NCI-H146 treated with DMSO at 0.1 percent for 48 hours (cell line): ENCODE data around the gene ZKSCAN4.
A peak's percentile ranks its signal among the peaks of the same experiment; 100 is the strongest.

Source experiments
- DNase-seq: peaks from one replicate; lab custom pipeline; 2025; ENCODE audit not compliant: unreplicated experiment; lab: John Stamatoyannopoulos, UW

The ZKSCAN4 gene

GRCh38 chr6:28252009-28252975 is at the start of gene ZKSCAN4:
ZKSCAN4 (minus strand) TSS chr6:28252269; CDS start chr6:28251980, 289 bp downstream.
- peak; percentile 63 for DNase-seq

GRCh38 chr6:28296520-28297060 is 44.5 kb upstream of the ZKSCAN4 start:
- DNase-seq = no peak

GRCh38 chr6:28295326-28295725 is 43.3 kb upstream of the ZKSCAN4 start:
- DNase-seq = no peak

GRCh38 chr6:28291573-28291972 is 39.5 kb upstream of the ZKSCAN4 start:
- no peak for DNase-seq

- DNase-seq = no peak
Observed at GRCh38 chr6:28282926-28283325, 30.9 kb upstream of the ZKSCAN4 start.

- DNase-seq = peak; percentile 58
Observed at GRCh38 chr6:28281288-28282064, 29.4 kb upstream of the ZKSCAN4 start, which contains the start of gene PGBD1. PGBD1 (plus strand) TSS chr6:28281572; CDS start chr6:28283814, 2,242 bp downstream.

GRCh38 chr6:28280595-28281287 is 28.7 kb upstream of the ZKSCAN4 start:
- DNase-seq = no peak

GRCh38 chr6:28277746-28278145 is 25.7 kb upstream of the ZKSCAN4 start:
- no peak for DNase-seq

- DNase-seq = no peak
Observed at GRCh38 chr6:28274888-28275287, 22.8 kb upstream of the ZKSCAN4 start.

GRCh38 chr6:28269492-28269891 is 17.4 kb upstream of the ZKSCAN4 start:
- DNase-seq = no peak

GRCh38 chr6:28267695-28268059 is 15.6 kb upstream of the ZKSCAN4 start:
- DNase-seq = no peak

- peak; percentile 62 for DNase-seq
Observed at GRCh38 chr6:28266962-28267694, 15.1 kb upstream of the ZKSCAN4 start, which contains the start of gene ZSCAN26. ZSCAN26 (plus strand) TSS chr6:28267143; CDS start chr6:28271920, 4,777 bp downstream.

- no peak for DNase-seq
Observed at GRCh38 chr6:28266563-28266961, 14.5 kb upstream of the ZKSCAN4 start.

GRCh38 chr6:28264834-28265401 is 12.8 kb upstream of the ZKSCAN4 start:
- no peak for DNase-seq

GRCh38 chr6:28263922-28264321 is 11.9 kb upstream of the ZKSCAN4 start:
- no peak for DNase-seq

GRCh38 chr6:28258877-28259777 is 7.1 kb upstream of the ZKSCAN4 start, which contains the start of gene NKAPL:
NKAPL (plus strand) TSS chr6:28259297; CDS start chr6:28259372, 75 bp downstream.
- no peak for DNase-seq

- DNase-seq = no peak
Observed at GRCh38 chr6:28257042-28257441, 5.0 kb upstream of the ZKSCAN4 start.

- no peak for DNase-seq
Observed at GRCh38 chr6:28254121-28254519, 2.1 kb upstream of the ZKSCAN4 start.

- no peak for DNase-seq
Observed at GRCh38 chr6:28251661-28252008, 434 bp downstream of the ZKSCAN4 start.
